Measurements from ENCODE around the gene TFF3. TPM values are rescaled to one million over a fixed set of nuclear protein-coding genes. Genes with fewer than 3 reads are reported as not detected.

The TFF3 gene
- total and polyA plus RNA-seq, 2 donors from 2014 or later: 10.0 to 22.4 TPM

DNA sequence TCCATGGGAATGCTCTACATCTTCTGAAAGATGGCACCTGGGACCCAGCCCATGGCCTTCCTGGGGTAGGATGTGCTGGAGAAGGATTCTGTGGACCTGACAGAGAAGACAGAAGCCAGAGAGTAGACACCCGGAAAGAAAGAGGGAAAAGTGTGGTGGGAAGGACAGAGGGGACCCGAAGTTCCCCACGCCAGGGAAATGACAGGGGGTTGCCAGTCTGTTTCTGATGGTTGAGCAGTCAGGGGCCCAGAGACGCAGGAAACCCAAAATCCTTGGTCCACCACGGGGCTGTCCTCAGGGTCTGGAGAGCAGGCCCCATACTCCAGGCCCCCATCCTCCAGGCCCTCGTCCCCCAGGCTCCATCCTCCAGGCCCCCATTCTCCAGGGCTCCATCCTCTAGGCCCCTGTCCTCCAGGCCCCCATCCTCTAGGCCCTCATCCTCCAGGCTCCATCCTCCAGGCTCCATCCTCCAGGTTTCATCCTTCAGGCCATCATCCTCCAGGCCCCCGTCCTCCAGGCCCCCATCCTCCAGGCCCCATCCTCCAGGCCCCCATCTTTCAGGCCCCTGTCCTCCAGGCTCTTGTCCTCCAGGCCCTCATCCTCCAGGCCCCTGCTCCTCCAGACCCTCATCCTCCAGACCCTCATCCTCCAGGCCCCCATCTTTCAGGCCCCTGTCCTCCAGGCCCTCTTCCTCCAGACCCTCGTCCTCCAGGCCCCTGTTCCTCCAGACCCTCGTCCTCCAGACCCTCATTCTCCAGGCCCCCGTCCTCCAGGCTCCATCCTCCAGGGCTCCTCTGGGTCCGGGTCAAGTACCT is 36.6 kb upstream of the TFF3 start:
- TF ChIP-seq, protein P1, sequence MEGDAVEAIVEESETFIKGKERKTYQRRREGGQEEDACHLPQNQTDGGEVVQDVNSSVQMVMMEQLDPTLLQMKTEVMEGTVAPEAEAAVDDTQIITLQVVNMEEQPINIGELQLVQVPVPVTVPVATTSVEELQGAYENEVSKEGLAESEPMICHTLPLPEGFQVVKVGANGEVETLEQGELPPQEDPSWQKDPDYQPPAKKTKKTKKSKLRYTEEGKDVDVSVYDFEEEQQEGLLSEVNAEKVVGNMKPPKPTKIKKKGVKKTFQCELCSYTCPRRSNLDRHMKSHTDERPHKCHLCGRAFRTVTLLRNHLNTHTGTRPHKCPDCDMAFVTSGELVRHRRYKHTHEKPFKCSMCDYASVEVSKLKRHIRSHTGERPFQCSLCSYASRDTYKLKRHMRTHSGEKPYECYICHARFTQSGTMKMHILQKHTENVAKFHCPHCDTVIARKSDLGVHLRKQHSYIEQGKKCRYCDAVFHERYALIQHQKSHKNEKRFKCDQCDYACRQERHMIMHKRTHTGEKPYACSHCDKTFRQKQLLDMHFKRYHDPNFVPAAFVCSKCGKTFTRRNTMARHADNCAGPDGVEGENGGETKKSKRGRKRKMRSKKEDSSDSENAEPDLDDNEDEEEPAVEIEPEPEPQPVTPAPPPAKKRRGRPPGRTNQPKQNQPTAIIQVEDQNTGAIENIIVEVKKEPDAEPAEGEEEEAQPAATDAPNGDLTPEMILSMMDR (IDR thresholded peaks at IDR 0.05; ENCODE audit: borderline replicate concordance, extremely low read depth, insufficient read depth): no peak
- Histone ChIP-seq H3K27me3 (ENCODE audit: control insufficient read depth, insufficient read depth, low read length) (no peaks in the 10 kb centered on the region), H3K4me3 (ENCODE audit: low read length in 3 of 3) (no peak overlapping the region), H3K9me3 (ENCODE audit: control insufficient read depth in 2 of 3, insufficient read depth in 1 of 3, low read length in 3 of 3) (peaks cover 0 to 7% (median 0%) of the 10 kb centered on the region in 3 donors), H3K9ac (ENCODE audit: low read length in 3 of 3) (no peak overlapping the region), H3K4me1 (ENCODE audit: control insufficient read depth in 2 of 3, insufficient read depth in 2 of 3, low read depth in 1 of 3, low read length in 3 of 3) (peaks cover 0 to 2% (median 0%) of the 10 kb centered on the region in 3 donors), H3K27ac (ENCODE audit: low read depth in 2 of 2, low read length in 2 of 2) (no peak overlapping the region), H3K36me3 (ENCODE audit: control insufficient read depth in 2 of 3, insufficient read depth in 3 of 3, low read length in 3 of 3) (no peaks in the 10 kb centered on the region)
- DNase-seq: peak in 2 of 5 donors; percentile 31 to 37
- no peak for FAIRE-seq
- intact Hi-C loops (cut with DNase I): no loop called here

DNA sequence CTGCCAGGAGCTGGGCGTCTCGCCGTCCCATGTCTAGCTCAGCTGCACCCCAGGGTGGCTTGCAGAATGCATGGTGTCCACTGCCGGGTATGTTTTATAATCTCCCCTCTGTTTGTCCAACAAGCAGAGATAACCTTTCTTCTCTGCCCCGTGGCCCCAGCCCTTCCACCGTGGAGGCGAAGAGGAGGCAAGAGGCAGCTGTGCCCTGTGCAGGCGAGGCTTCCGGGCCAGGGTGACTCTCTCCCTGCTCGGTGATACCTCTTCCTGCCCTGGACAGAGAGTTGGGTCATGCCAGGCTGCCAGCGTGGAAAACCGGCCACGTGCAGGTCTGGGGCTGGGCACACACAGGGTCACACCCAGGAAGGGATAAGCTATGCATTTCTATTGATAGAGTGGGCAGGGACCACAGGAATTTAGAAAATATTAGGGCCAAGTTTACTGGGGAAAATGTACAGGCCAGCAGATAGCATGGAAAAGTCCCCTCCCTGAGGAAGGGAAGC is 35.8 kb upstream of the TFF3 start, which contains the start of gene TFF2:
Gene TFF2, minus strand, starts transcription at position 68 of the 500 bp plus-strand sequence. Its CDS starts 37 bp downstream, at position 31.
- no peak within 1 kb of the TSS for H3K27ac ChIP-seq (ENCODE audit: low read depth in 2 of 2, low read length in 2 of 2)
- H3K4me1 ChIP-seq (ENCODE audit: control insufficient read depth in 2 of 3, insufficient read depth in 2 of 3, low read depth in 1 of 3, low read length in 3 of 3): peaks cover 0 to 2% (median 0%) of the 10 kb centered on the region in 3 donors
- H3K9ac ChIP-seq (ENCODE audit: low read length in 3 of 3): no peak within 1 kb of the TSS
- H3K9me3 ChIP-seq (ENCODE audit: control insufficient read depth in 2 of 3, insufficient read depth in 1 of 3, low read length in 3 of 3): peaks cover 0 to 6% (median 0%) of the 10 kb centered on the region in 3 donors
- TF ChIP-seq, protein P1 (IDR thresholded peaks at IDR 0.05; ENCODE audit: borderline replicate concordance, extremely low read depth, insufficient read depth): no peak
- intact Hi-C loops (cut with DNase I): no loop called here
- DNase-seq (peak in 2 of 5 donors; percentile 29 to 50), FAIRE-seq (no peak)
- no peaks in the 10 kb centered on the region for H3K27me3 ChIP-seq (ENCODE audit: control insufficient read depth, insufficient read depth, low read length)
- H3K36me3 ChIP-seq (ENCODE audit: control insufficient read depth in 2 of 3, insufficient read depth in 3 of 3, low read length in 3 of 3): no peaks in the 10 kb centered on the region
- H3K4me3 ChIP-seq (ENCODE audit: low read length in 3 of 3): no peak within 1 kb of the TSS

DNA sequence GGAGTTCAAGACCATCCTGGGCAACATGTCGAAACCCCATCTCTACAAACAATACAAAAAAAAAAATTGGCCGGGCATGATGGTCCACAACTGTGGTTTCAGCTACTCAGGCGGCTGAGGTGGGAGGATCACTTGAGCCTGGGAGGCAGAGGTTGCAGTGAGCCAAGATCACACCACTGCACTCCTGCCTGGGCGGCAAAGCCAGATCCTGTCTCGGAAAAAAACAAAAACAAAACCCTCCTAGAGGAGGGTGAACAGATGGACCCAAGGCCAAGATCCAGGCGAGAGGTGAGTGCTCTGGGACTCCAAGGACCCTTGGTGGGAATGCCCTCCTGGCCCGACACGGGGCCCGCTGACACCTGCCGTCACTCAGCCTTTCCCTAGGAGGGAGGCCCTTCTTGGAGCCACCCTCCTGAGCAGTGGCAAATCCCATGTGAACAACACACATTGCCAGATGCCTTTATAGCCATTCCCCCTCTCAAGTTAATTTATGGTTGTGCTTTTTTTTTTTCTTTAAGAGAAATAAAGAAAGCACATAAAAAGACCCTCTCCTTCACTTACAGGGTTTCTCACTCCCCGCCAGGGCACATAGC is 35.2 kb upstream of the TFF3 start:
- peaks cover 0 to 5% (median 0%) of the 10 kb centered on the region in 3 donors for H3K9me3 ChIP-seq (ENCODE audit: control insufficient read depth in 2 of 3, insufficient read depth in 1 of 3, low read length in 3 of 3)
- FAIRE-seq (no peak), DNase-seq (peak in 3 of 5 donors; percentile 46 to 72 (median 65))
- no peak overlapping the region for H3K9ac ChIP-seq (ENCODE audit: low read length in 3 of 3)
- no peak overlapping the region for H3K27ac ChIP-seq (ENCODE audit: low read depth in 2 of 2, low read length in 2 of 2)
- intact Hi-C loops (cut with DNase I): no loop called here
- peaks cover 0 to 2% (median 0%) of the 10 kb centered on the region in 3 donors for H3K4me1 ChIP-seq (ENCODE audit: control insufficient read depth in 2 of 3, insufficient read depth in 2 of 3, low read depth in 1 of 3, low read length in 3 of 3)
- H3K4me3 ChIP-seq (ENCODE audit: low read length in 3 of 3): no peak overlapping the region
- no peaks in the 10 kb centered on the region for H3K27me3 ChIP-seq (ENCODE audit: control insufficient read depth, insufficient read depth, low read length)
- H3K36me3 ChIP-seq (ENCODE audit: control insufficient read depth in 2 of 3, insufficient read depth in 3 of 3, low read length in 3 of 3): no peaks in the 10 kb centered on the region
- TF ChIP-seq, protein P1 (IDR thresholded peaks at IDR 0.05; ENCODE audit: borderline replicate concordance, extremely low read depth, insufficient read depth): no peak

Measured in kidney (tissue), 14 donors.